A549 (cell line): Measurements from ENCODE around the gene LRRC4C. TPM values are rescaled to one million over a fixed set of nuclear protein-coding genes. Genes with fewer than 3 reads are reported as not detected.

Experiments
- ATAC-seq, 2 experiments: fragments of 200-7000 bp in 1 of 2; fragments of >200 bp in 1 of 2; cut with Nextera tagmentation in 1 of 2; cut with Tn5 transposase in 1 of 2; 3 replicates each; pipeline versions ENCODE4 v1.8.0 to v1.9.1; 2018 to 2020; ENCODE audit warnings: mild to moderate bottlenecking in 1 of 2, moderate library complexity in 1 of 2
- CTCF ChIA-PET: fragments of 300-600 bp; sonication (Branson Sonifier 250); formaldehyde crosslinking; extraction: SDS; loops from one replicate; lab custom pipeline; 2021; ENCODE audit warnings: antibody characterized with exemption, inconsistent platforms; lab: Yijun Ruan, JAX
- POLR2A ChIA-PET: fragments of 350-600 bp; formaldehyde crosslinking; extraction: SDS; loops from one replicate; lab custom pipeline; 2021; ENCODE audit warnings: antibody characterized with exemption, inconsistent platforms; lab: Yijun Ruan, JAX
- DNase-seq, 2 experiments: peaks; one replicate each; pipeline versions ENCODE4 v3.0.0 to v3.0.0-alpha.2; 2011 to 2016; ENCODE audit warnings: low read depth in 1 of 2, low spot score in 1 of 2
- FAIRE-seq: peaks from 2 replicates; lab custom pipeline; 2011; peaks lifted over from hg19 to GRCh38; lab: Jason Lieb, UNC
- H3K27ac ChIP-seq, 2 experiments: fragments of >200 bp; sonication (Bioruptor Twin); formaldehyde crosslinking; 3 replicates each; pipeline ENCODE4 v1.5.1; 2016 to 2017
- H3K4me1 ChIP-seq: fragments of >200 bp; sonication (Bioruptor Twin); formaldehyde crosslinking; 3 replicates; pipeline ENCODE4 v1.6.1; 2016
- H3K4me2 ChIP-seq: fragments of >200 bp; sonication (Bioruptor Twin); formaldehyde crosslinking; 3 replicates; pipeline ENCODE4 v1.6.1; 2016
- H3K4me3 ChIP-seq: fragments of >200 bp; sonication (Bioruptor Twin); formaldehyde crosslinking; 3 replicates; pipeline ENCODE4 v1.5.1; 2016
- H3K9me3 ChIP-seq: fragments of >200 bp; sonication (Bioruptor Twin); formaldehyde crosslinking; 3 replicates; pipeline ENCODE4 v1.6.1; 2016
- BCL3 ChIP-seq: fragments of >200 bp; sonication (Bioruptor Twin); formaldehyde crosslinking; IDR thresholded peaks from 3 replicates; pipeline ENCODE4 v1.6.1; 2016
- BHLHE40 ChIP-seq: IDR thresholded peaks from 2 replicates; pipeline ENCODE4 v1.6.1; 2012; ENCODE audit warnings: low read depth, low read length, inconsistent platforms
- CBX2 ChIP-seq: fragments of 200-600 bp; sonication (generic); IDR thresholded peaks from 2 replicates; pipeline ENCODE4 v1.6.1; 2016; ENCODE audit warnings: low read depth, mild to moderate bottlenecking, borderline replicate concordance
- CEBPB ChIP-seq, 2 experiments: fragments of >200 bp in 1 of 2; sonication (Bioruptor Twin) in 1 of 2; formaldehyde crosslinking in 1 of 2; IDR thresholded peaks; 2 replicates each; pipeline ENCODE4 v1.6.1; 2012 to 2016
- CHD4 ChIP-seq: fragments of 200-600 bp; sonication (generic); IDR thresholded peaks from 2 replicates; pipeline ENCODE4 v1.6.1; 2016; ENCODE audit warnings: antibody characterized with exemption, mild to moderate bottlenecking, borderline replicate concordance
- EHF ChIP-seq: fragments of 250-450 bp; sonication (Bioruptor Pico); IDR thresholded peaks from 2 replicates; pipeline ENCODE4 v1.5.0; 2020; ENCODE audit warnings: mild to moderate bottlenecking
- EHMT2 ChIP-seq: fragments of 200-600 bp; sonication (generic); IDR thresholded peaks from 2 replicates; pipeline ENCODE4 v1.6.1; 2016; ENCODE audit warnings: antibody characterized with exemption, low read depth, mild to moderate bottlenecking, moderate library complexity
- FOXS1 ChIP-seq: fragments of 250-450 bp; sonication (Bioruptor Pico); IDR thresholded peaks from 2 replicates; pipeline ENCODE4 v1.5.0; 2020; ENCODE audit warnings: mild to moderate bottlenecking, moderate library complexity
- HDAC2 ChIP-seq: fragments of 200-600 bp; sonication (generic); IDR thresholded peaks from 2 replicates; pipeline ENCODE4 v1.6.1; 2016
- HMGXB4 ChIP-seq: fragments of 250-450 bp; sonication (Bioruptor Pico); IDR thresholded peaks from 2 replicates; pipeline ENCODE4 v1.5.0; 2021; ENCODE audit warnings: mild to moderate bottlenecking, moderate library complexity, borderline replicate concordance
- HOXA7 ChIP-seq: fragments of 250-450 bp; sonication (Bioruptor Pico); IDR thresholded peaks from 2 replicates; pipeline ENCODE4 v1.5.0; 2020; ENCODE audit warnings: mild to moderate bottlenecking, moderate library complexity
- HOXB5 ChIP-seq: fragments of 250-450 bp; sonication (Bioruptor Pico); IDR thresholded peaks from 2 replicates; pipeline ENCODE4 v1.5.0; 2020; ENCODE audit warnings: mild to moderate bottlenecking, moderate library complexity
- JUNB ChIP-seq: fragments of >200 bp; sonication (Bioruptor Twin); formaldehyde crosslinking; IDR thresholded peaks from 2 replicates; pipeline ENCODE4 v1.6.1; 2016
- MAFK ChIP-seq: fragments of 450-650 bp; IDR thresholded peaks from 2 replicates; pipeline ENCODE4 v1.6.1; 2014; ENCODE audit not compliant: partially characterized antibody
- NR3C1 ChIP-seq: fragments of >200 bp; sonication (Bioruptor Twin); formaldehyde crosslinking; IDR thresholded peaks from 3 replicates; pipeline ENCODE4 v1.6.1; 2017
- PBX3 ChIP-seq: IDR thresholded peaks from 2 replicates; pipeline ENCODE4 v1.6.1; 2012
- POLR2AphosphoS2 ChIP-seq: conservative IDR thresholded peaks from 2 replicates; pipeline ENCODE4 v1.6.1; 2012; ENCODE audit warnings: low read length, improper control_type of control experiment, inconsistent platforms
- RAD21 ChIP-seq, 2 experiments: fragments of >200 bp in 1 of 2; sonication (Bioruptor Twin) in 1 of 2; formaldehyde crosslinking in 1 of 2; IDR thresholded peaks in 1 of 2; conservative IDR thresholded peaks in 1 of 2; 2 replicates in 1 of 2; 3 replicates in 1 of 2; pipeline ENCODE4 v1.6.1; 2012 to 2018; ENCODE audit warnings: inconsistent platforms in 1 of 2
- RNF2 ChIP-seq: fragments of 200-600 bp; sonication (generic); IDR thresholded peaks from 2 replicates; pipeline ENCODE4 v1.6.1; 2016; ENCODE audit warnings: low read depth, mild to moderate bottlenecking, antibody characterized with exemption, moderate library complexity, borderline replicate concordance
- TFCP2L1 ChIP-seq: fragments of 250-450 bp; sonication (Bioruptor Pico); IDR thresholded peaks from 2 replicates; pipeline ENCODE4 v1.5.0; 2021; ENCODE audit warnings: mild to moderate bottlenecking
- ZC3H11A ChIP-seq: fragments of 450-650 bp; IDR thresholded peaks from 2 replicates; pipeline ENCODE4 v1.6.1; 2014; ENCODE audit warnings: antibody characterized with exemption, mild to moderate bottlenecking
- WGBS: methylation state at CpG from one replicate; pipeline ENCODE4 v1.1.6; 2017; ENCODE audit errors: missing lambda C conversion rate; 5-methylcytosine and 5-hydroxymethylcytosine counted together
- polyA plus RNA-seq, 4 experiments: library from polyadenylated mRNA; depleted of rRNA in 3 of 4; stranded (reverse); fragments of >200 nt; fragmentation: RNase III in 1 of 4; extraction: RNeasy Plus Mini Kit Qiagen cat#74134 plus additional on column Dnase treatment in 1 of 4; gene quantifications; 2 replicates in 3 of 4; 3 replicates in 1 of 4; pipeline ENCODE4 v1.2.3, GENCODE V29; 2011 to 2017
- TF ChIP-seq, protein P1 (sequence below): fragments of 450-650 bp; IDR thresholded peaks from 2 replicates; pipeline ENCODE4 v1.6.1; 2014; ENCODE audit warnings: antibody characterized with exemption
- TF ChIP-seq, protein P2 (sequence below): fragments of 250-450 bp; sonication (Bioruptor Pico); IDR thresholded peaks from 2 replicates; pipeline ENCODE4 v1.5.0; 2020; ENCODE audit warnings: low read depth, mild to moderate bottlenecking, moderate library complexity

The LRRC4C gene
- polyA plus RNA-seq, 2 of the 4 experiments (the other 2 are of a cell fraction): not detected

DNA sequence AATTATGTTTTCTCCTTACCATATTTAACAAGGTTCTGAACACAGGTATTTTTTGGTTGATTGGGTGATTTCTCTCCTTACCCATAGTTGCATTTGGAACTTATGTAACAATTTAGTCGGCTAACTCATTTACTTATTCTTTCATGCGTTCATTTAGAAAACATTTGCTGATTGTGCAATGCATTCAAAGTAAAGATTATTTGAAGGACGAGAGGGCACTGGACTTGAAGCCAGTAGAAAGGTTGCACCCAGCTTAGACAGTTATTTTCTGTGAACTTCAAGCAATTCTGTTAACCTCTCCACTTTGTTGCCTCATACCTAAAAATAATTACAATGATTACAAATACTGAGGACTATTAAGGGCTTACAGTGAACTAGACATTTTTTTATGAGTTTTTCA is 769.6 kb downstream of the LRRC4C start:
- WGBS: 3% methylated on average over 3 of the region's 3 CpGs
- ChIA-PET CTCF (no interaction called here), POLR2A (no interaction called here)
- Histone ChIP-seq H3K9me3 (no peaks in the 10 kb centered on the region; the same call in 2 of the 3 replicates), H3K4me2 (no peak overlapping the region), H3K4me3 (no peak overlapping the region), H3K27ac (no peak overlapping the region), H3K4me1 (no peaks in the 10 kb centered on the region)
- TF ChIP-seq, protein P1, sequence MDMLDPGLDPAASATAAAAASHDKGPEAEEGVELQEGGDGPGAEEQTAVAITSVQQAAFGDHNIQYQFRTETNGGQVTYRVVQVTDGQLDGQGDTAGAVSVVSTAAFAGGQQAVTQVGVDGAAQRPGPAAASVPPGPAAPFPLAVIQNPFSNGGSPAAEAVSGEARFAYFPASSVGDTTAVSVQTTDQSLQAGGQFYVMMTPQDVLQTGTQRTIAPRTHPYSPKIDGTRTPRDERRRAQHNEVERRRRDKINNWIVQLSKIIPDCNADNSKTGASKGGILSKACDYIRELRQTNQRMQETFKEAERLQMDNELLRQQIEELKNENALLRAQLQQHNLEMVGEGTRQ: no peak
- TF ChIP-seq BCL3 (no peak), BHLHE40 (no peak), TFCP2L1 (CRISPR knock-in tag) (no peak), POLR2AphosphoS2 (no peak), HOXA7 (CRISPR knock-in tag) (no peak), PBX3 (no peak), RNF2 (no peak), RAD21 (conservative IDR thresholded peaks at IDR 0.05 in 1 of 2, IDR thresholded peaks at IDR 0.05 in 1 of 2) (no peak), NR3C1 (no peak), MAFK (no peak), ZC3H11A (no peak)
- no peak for FAIRE-seq
- no peak for DNase-seq
- ATAC-seq: no peak

DNA sequence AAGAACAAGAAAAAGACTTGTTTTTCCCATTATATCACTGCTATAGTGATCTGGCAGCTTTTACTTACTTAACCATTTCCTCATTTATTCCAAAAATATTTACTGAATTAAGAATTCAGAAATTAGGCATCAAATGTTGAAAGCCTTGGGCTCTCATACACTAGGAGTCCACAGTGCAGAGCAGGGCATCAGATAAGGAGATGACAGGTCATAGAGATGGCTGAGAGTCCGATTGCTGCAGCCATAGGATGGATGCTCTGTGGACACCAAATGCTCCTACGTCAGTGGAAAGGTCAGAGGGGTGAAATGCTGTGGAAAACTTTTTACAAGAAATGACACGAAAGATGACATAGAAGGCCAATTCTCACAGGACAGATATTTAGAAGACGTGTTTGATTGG is 771.1 kb downstream of the LRRC4C start:
- TF ChIP-seq, protein P1: no peak
- TF ChIP-seq CBX2 (no peak), HMGXB4 (CRISPR knock-in tag) (no peak), HOXB5 (CRISPR knock-in tag) (no peak), EHMT2 (no peak), JUNB (no peak), CEBPB (IDR thresholded peaks at IDR 0.05) (no peak), CHD4 (no peak), ZC3H11A (no peak), HDAC2 (no peak), NR3C1 (no peak), FOXS1 (CRISPR knock-in tag) (no peak), BCL3 (no peak), EHF (CRISPR knock-in tag) (no peak), RNF2 (no peak)
- TF ChIP-seq, protein P2, sequence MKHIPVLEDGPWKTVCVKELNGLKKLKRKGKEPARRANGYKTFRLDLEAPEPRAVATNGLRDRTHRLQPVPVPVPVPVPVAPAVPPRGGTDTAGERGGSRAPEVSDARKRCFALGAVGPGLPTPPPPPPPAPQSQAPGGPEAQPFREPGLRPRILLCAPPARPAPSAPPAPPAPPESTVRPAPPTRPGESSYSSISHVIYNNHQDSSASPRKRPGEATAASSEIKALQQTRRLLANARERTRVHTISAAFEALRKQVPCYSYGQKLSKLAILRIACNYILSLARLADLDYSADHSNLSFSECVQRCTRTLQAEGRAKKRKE: no peak
- Histone ChIP-seq H3K4me3 (no peak overlapping the region), H3K4me2 (no peak overlapping the region), H3K9me3 (no peaks in the 10 kb centered on the region; the same call in 1 of the 3 replicates), H3K4me1 (no peaks in the 10 kb centered on the region), H3K27ac (no peak overlapping the region)
- no peak for FAIRE-seq
- no peak for DNase-seq
- ChIA-PET POLR2A (no interaction called here), CTCF (no interaction called here)
- no peak for ATAC-seq
- 5% methylated on average over 4 of the region's 4 CpGs for WGBS
